PC-3 (cell line): ENCODE measurements around the gene SYNGR2. TPM values are rescaled to one million over a fixed set of nuclear protein-coding genes. Genes with fewer than 3 reads are reported as not detected.

Experiments used
- ATAC-seq: fragments of 200-7000 bp; cut with Tn5 transposase; 2 replicates; pipeline ENCODE4 v1.9.1; 2020; ENCODE audit warnings: mild to moderate bottlenecking, moderate library complexity
- BruUV-seq: library from RNA; stranded (reverse); fragments of 400-500 nt; replicated peaks from 2 replicates; lab custom pipeline; 2021; lab: Mats Ljungman, UMichigan
- CTCF ChIA-PET: fragments of 300-600 bp; sonication (Branson Sonifier 250); formaldehyde crosslinking; loops from one replicate; lab custom pipeline; 2022; ENCODE audit warnings: antibody characterized with exemption; lab: Charles Lee
- POLR2A ChIA-PET: fragments of 300-600 bp; sonication (Branson Sonifier 250); formaldehyde crosslinking; loops from one replicate; lab custom pipeline; 2022; ENCODE audit warnings: antibody characterized with exemption; ENCODE audit not compliant: unreplicated experiment; lab: Charles Lee
- DNase-seq: peaks from one replicate; pipeline ENCODE4 v3.0.0-alpha.2; 2015
- H2AFZ ChIP-seq: fragments of 300-600 bp; sonication (generic); 2 replicates; pipeline ENCODE4 v1.6.0; 2016; ENCODE audit warnings: antibody characterized with exemption, low read length
- H3F3A ChIP-seq: fragments of 300-600 bp; sonication (generic); one replicate; pipeline ENCODE4 v1.6.0; 2017; ENCODE audit warnings: antibody characterized with exemption, low read length, control low read depth, mild to moderate bottlenecking; ENCODE audit not compliant: unreplicated experiment
- H3K27ac ChIP-seq: fragments of 300-600 bp; sonication (generic); 2 replicates; pipeline ENCODE4 v1.5.1; 2016; ENCODE audit warnings: mild to moderate bottlenecking, low read length
- H3K27me3 ChIP-seq: fragments of 300-600 bp; sonication (generic); 2 replicates; pipeline ENCODE4 v1.6.1; 2016; ENCODE audit warnings: low read length, mixed read lengths
- H3K36me3 ChIP-seq: fragments of 300-600 bp; sonication (generic); 2 replicates; pipeline ENCODE4 v1.6.1; 2016; ENCODE audit warnings: low read depth, mixed run types, low read length, mixed read lengths
- H3K4me1 ChIP-seq: fragments of 300-600 bp; sonication (generic); 2 replicates; pipeline ENCODE4 v1.5.1; 2016; ENCODE audit warnings: low read length; ENCODE audit not compliant: insufficient read depth
- H3K4me2 ChIP-seq: fragments of 300-600 bp; sonication (generic); 2 replicates; pipeline ENCODE4 v1.6.0; 2016; ENCODE audit warnings: low read length
- H3K4me3 ChIP-seq: fragments of 300-600 bp; sonication (generic); 2 replicates; pipeline ENCODE4 v1.5.1; 2016; ENCODE audit warnings: mild to moderate bottlenecking, low read length, mixed read lengths
- H3K79me2 ChIP-seq: fragments of 300-600 bp; sonication (generic); 2 replicates; pipeline ENCODE4 v1.6.1; 2017; ENCODE audit warnings: low read length, mixed read lengths
- H3K9ac ChIP-seq: fragments of 300-600 bp; sonication (generic); 2 replicates; pipeline ENCODE4 v1.6.0; 2016; ENCODE audit warnings: mild to moderate bottlenecking, low read length
- H3K9me2 ChIP-seq: fragments of 300-600 bp; sonication (generic); replicated peaks from 2 replicates; pipeline ENCODE4 v1.6.1; 2016; ENCODE audit warnings: mixed run types, low read length, mixed read lengths
- H3K9me3 ChIP-seq: fragments of 300-600 bp; sonication (generic); 2 replicates; pipeline ENCODE4 v1.6.1; 2016; ENCODE audit warnings: low read length, mixed read lengths
- H4K20me1 ChIP-seq: fragments of 300-600 bp; sonication (generic); 2 replicates; pipeline ENCODE4 v1.6.1; 2016; ENCODE audit warnings: low read length, mixed read lengths
- CTCF ChIP-seq: fragments of 300-600 bp; sonication (generic); conservative IDR thresholded peaks from 2 replicates; pipeline ENCODE4 v1.5.1; 2017; ENCODE audit warnings: antibody characterized with exemption, low read depth, mild to moderate bottlenecking, low read length
- EZH2 ChIP-seq: fragments of 300-600 bp; sonication (generic); IDR thresholded peaks from one replicate; pipeline ENCODE4 v1.6.1; 2017; ENCODE audit warnings: antibody characterized with exemption, mild to moderate bottlenecking, low read length; ENCODE audit not compliant: unreplicated experiment
- EZH2phosphoT487 ChIP-seq: fragments of 300-600 bp; sonication (generic); IDR thresholded peaks from 2 replicates; pipeline ENCODE4 v1.6.1; 2018; ENCODE audit warnings: mild to moderate bottlenecking, antibody characterized with exemption, low read length, borderline replicate concordance
- intact Hi-C: fragments of 100-400 bp; cut with micrococcal nuclease; formaldehyde crosslinking; loops from 2 replicates; pipeline ENCODE4 v1.9.0; 2023
- total RNA-seq: library from RNA; depleted of rRNA; stranded (reverse); fragments of >200 nt; gene quantifications from 2 replicates; pipeline ENCODE4 v1.2.3, GENCODE V29; 2014

The SYNGR2 gene
- total RNA-seq, 1 experiment from 2014 or later = 213 TPM

- no peak for TF ChIP-seq EZH2
- TF ChIP-seq EZH2phosphoT487 = no peak
- TF ChIP-seq CTCF = no peak
- BruUV-seq = no TSS peak
These were observed 47.8 kb upstream of the SYNGR2 start for GRCh38 chr17:78120537-78120936.

DNA sequence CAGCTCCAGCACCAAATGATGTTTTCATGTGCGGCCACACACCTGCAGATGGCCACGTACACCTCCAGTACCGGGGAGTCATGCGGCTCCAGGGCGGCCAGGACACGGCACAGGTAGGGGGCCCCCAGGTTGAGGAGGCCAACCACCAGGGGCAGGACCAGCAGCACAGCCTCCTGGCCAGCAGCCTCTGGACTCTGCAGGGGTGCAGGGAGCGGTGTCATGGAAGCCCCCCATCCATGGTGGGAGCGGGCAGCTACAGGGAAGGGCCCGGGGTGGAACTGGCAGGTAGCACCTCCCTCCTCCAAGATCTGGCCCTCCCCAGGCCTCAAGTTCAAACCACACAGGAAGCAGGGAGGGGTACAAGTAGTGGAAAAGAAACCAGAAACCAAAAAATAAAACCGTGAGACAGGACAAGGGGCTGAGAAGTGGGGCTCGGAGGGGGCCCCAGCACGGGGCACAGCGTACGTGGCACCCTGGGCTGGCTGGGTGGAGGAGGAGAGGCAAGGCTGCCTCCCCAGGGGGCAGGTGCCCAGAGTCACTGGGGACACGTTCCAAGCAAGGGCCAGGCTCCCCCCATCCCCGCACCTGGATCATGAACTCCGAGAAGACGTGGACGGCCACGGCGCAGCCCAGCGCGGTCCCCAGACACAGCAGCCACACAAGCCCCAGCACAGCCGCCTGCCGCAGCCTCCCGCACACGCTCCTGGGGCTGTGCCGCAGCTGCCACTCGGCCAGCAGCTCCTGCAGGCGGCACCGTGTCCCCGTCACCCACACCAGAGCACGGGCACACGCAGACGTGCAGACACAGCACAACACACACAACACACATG is 47.2 kb upstream of the SYNGR2 start:
- no peak overlapping the region for H3K4me2 ChIP-seq
- no peaks in the 10 kb centered on the region for H3F3A ChIP-seq
- H3K9me3 ChIP-seq = no peaks in the 10 kb centered on the region
- intact Hi-C loops = no loop called here
- DNase-seq (no peak), ATAC-seq (no peak)
- no peak overlapping the region for H2AFZ ChIP-seq
- H3K9ac ChIP-seq = no peak overlapping the region
- peaks cover 4% of the 10 kb centered on the region for H3K79me2 ChIP-seq
- peaks cover 18% of the 10 kb centered on the region; the same call in 1 of the 2 replicates for H3K36me3 ChIP-seq
- CTCF ChIA-PET = no interaction called here
- no peaks in the 10 kb centered on the region for H3K27me3 ChIP-seq
- H3K27ac ChIP-seq = no peak overlapping the region
- no peaks in the 10 kb centered on the region for H3K4me1 ChIP-seq
- no peaks in the 10 kb centered on the region for H3K9me2 ChIP-seq
- no TSS peak for BruUV-seq
- POLR2A ChIA-PET = no interaction called here
- H3K4me3 ChIP-seq = no peak overlapping the region
- H4K20me1 ChIP-seq = no peaks in the 10 kb centered on the region
- no peak for TF ChIP-seq EZH2
- no peak for TF ChIP-seq EZH2phosphoT487
- TF ChIP-seq CTCF = no peak

More at GRCh38 chr17:78120537-78120936, 47.8 kb upstream of the SYNGR2 start:
- no peak overlapping the region for H3K27ac ChIP-seq
- H3K4me2 ChIP-seq = no peak overlapping the region
- POLR2A ChIA-PET = no interaction called here
- no peaks in the 10 kb centered on the region for H3F3A ChIP-seq
- DNase-seq (no peak), ATAC-seq (no peak)
- H4K20me1 ChIP-seq = no peaks in the 10 kb centered on the region
- H3K9me3 ChIP-seq = no peaks in the 10 kb centered on the region
- H3K9ac ChIP-seq = no peak overlapping the region
- no peak overlapping the region for H2AFZ ChIP-seq
- H3K27me3 ChIP-seq = no peaks in the 10 kb centered on the region
- H3K9me2 ChIP-seq = no peaks in the 10 kb centered on the region
- H3K36me3 ChIP-seq = peaks cover 18% of the 10 kb centered on the region; the same call in 1 of the 2 replicates
- no peak overlapping the region for H3K4me3 ChIP-seq
- H3K4me1 ChIP-seq = no peaks in the 10 kb centered on the region
- CTCF ChIA-PET = no interaction called here
- H3K79me2 ChIP-seq = no peaks in the 10 kb centered on the region
- intact Hi-C loops = no loop called here

DNA sequence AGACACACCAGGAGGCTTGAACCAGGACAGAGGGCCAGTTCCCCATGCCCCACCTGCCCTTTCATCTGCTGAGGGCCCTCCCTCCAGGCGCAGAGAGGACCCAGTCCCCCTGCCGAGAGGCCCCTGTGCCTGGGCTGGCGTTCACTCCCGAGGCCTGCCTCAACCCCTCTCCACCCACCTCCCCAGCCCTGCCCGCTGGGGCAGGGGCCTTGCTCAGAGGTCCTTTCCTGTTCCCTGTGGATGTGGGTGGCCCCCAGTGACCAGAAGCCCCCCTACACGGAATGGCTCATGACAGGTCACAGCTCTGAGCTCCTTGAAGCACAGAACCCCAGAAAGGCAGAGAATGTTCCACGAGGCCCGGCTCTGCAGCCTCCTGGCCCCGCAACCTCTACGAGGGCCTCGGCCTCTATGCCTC is 46.6 kb upstream of the SYNGR2 start:
- no peak for DNase-seq
- POLR2A ChIA-PET = no interaction called here
- CTCF ChIA-PET = no interaction called here
- Histone ChIP-seq H2AFZ (no peak overlapping the region), H4K20me1 (no peaks in the 10 kb centered on the region), H3K27me3 (no peaks in the 10 kb centered on the region), H3K9me2 (no peaks in the 10 kb centered on the region), H3K9ac (no peak overlapping the region), H3K4me2 (no peak overlapping the region), H3K4me3 (no peak overlapping the region), H3K9me3 (no peaks in the 10 kb centered on the region), H3K27ac (no peak overlapping the region), H3K79me2 (peaks cover 10% of the 10 kb centered on the region), H3F3A (no peaks in the 10 kb centered on the region), H3K36me3 (peaks cover 18% of the 10 kb centered on the region; the same call in 1 of the 2 replicates), H3K4me1 (peaks cover 3% of the 10 kb centered on the region; the same call in 1 of the 2 replicates)
- TF ChIP-seq EZH2phosphoT487 = no peak
- no peak for TF ChIP-seq CTCF
- no peak for TF ChIP-seq EZH2
- intact Hi-C loops = no loop called here
- ATAC-seq = no peak
- BruUV-seq = no TSS peak
